ENCODE results near the gene SCAMP5.

DNA sequence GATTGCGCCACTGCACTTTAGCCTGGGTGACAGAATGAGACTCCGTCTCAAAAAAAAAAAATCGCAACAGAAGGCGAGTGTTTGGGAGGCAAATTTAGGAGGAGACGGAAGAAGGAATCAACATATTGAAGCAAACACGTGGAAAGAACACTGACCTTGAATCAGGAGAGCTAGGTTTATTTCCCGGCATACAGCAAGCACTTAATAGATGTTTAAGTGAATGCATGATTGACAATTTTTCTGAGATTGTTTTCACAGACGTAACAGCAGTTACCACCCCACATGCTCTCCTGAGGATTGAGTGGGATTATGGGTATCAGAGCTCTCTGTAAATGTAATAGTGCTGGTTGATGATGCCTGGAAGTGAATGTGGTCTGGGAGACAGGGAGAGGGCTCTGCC, 33.1 kb upstream of the SCAMP5 start:
- TF ChIP-seq, protein P1, sequence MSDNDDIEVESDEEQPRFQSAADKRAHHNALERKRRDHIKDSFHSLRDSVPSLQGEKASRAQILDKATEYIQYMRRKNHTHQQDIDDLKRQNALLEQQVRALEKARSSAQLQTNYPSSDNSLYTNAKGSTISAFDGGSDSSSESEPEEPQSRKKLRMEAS (IDR thresholded peaks at IDR 0.05): no peak
- TF ChIP-seq, protein P2, sequence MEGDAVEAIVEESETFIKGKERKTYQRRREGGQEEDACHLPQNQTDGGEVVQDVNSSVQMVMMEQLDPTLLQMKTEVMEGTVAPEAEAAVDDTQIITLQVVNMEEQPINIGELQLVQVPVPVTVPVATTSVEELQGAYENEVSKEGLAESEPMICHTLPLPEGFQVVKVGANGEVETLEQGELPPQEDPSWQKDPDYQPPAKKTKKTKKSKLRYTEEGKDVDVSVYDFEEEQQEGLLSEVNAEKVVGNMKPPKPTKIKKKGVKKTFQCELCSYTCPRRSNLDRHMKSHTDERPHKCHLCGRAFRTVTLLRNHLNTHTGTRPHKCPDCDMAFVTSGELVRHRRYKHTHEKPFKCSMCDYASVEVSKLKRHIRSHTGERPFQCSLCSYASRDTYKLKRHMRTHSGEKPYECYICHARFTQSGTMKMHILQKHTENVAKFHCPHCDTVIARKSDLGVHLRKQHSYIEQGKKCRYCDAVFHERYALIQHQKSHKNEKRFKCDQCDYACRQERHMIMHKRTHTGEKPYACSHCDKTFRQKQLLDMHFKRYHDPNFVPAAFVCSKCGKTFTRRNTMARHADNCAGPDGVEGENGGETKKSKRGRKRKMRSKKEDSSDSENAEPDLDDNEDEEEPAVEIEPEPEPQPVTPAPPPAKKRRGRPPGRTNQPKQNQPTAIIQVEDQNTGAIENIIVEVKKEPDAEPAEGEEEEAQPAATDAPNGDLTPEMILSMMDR (IDR thresholded peaks at IDR 0.05): no peak
- TF ChIP-seq SMC3 (IDR thresholded peaks at IDR 0.05) (no peak), HEYL (CRISPR knock-in tag; IDR thresholded peaks at IDR 0.05) (no peak), KDM1A (IDR thresholded peaks at IDR 0.05; ENCODE audit: low read depth) (no peak), EHMT2 (IDR thresholded peaks at IDR 0.05; ENCODE audit: low read depth) (no peak), JUN (IDR thresholded peaks at IDR 0.05) (no peak), CHD2 (IDR thresholded peaks at IDR 0.05; ENCODE audit: low read length, partially characterized antibody) (no peak), FOSL2 (IDR thresholded peaks at IDR 0.05) (no peak), FOSL2 (CRISPR knock-in tag; IDR thresholded peaks at IDR 0.05) (no peak)
- TF ChIP-seq, protein P3, sequence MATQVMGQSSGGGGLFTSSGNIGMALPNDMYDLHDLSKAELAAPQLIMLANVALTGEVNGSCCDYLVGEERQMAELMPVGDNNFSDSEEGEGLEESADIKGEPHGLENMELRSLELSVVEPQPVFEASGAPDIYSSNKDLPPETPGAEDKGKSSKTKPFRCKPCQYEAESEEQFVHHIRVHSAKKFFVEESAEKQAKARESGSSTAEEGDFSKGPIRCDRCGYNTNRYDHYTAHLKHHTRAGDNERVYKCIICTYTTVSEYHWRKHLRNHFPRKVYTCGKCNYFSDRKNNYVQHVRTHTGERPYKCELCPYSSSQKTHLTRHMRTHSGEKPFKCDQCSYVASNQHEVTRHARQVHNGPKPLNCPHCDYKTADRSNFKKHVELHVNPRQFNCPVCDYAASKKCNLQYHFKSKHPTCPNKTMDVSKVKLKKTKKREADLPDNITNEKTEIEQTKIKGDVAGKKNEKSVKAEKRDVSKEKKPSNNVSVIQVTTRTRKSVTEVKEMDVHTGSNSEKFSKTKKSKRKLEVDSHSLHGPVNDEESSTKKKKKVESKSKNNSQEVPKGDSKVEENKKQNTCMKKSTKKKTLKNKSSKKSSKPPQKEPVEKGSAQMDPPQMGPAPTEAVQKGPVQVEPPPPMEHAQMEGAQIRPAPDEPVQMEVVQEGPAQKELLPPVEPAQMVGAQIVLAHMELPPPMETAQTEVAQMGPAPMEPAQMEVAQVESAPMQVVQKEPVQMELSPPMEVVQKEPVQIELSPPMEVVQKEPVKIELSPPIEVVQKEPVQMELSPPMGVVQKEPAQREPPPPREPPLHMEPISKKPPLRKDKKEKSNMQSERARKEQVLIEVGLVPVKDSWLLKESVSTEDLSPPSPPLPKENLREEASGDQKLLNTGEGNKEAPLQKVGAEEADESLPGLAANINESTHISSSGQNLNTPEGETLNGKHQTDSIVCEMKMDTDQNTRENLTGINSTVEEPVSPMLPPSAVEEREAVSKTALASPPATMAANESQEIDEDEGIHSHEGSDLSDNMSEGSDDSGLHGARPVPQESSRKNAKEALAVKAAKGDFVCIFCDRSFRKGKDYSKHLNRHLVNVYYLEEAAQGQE (IDR thresholded peaks at IDR 0.05): no peak
- TF ChIP-seq, protein P4, sequence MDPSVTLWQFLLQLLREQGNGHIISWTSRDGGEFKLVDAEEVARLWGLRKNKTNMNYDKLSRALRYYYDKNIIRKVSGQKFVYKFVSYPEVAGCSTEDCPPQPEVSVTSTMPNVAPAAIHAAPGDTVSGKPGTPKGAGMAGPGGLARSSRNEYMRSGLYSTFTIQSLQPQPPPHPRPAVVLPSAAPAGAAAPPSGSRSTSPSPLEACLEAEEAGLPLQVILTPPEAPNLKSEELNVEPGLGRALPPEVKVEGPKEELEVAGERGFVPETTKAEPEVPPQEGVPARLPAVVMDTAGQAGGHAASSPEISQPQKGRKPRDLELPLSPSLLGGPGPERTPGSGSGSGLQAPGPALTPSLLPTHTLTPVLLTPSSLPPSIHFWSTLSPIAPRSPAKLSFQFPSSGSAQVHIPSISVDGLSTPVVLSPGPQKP (IDR thresholded peaks at IDR 0.05; ENCODE audit: low read depth, low read length): no peak
- TF ChIP-seq, protein P5, sequence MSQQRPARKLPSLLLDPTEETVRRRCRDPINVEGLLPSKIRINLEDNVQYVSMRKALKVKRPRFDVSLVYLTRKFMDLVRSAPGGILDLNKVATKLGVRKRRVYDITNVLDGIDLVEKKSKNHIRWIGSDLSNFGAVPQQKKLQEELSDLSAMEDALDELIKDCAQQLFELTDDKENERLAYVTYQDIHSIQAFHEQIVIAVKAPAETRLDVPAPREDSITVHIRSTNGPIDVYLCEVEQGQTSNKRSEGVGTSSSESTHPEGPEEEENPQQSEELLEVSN (IDR thresholded peaks at IDR 0.05; ENCODE audit: borderline replicate concordance, low read depth): no peak

Data from A549 (cell line).